Astrocyte (in vitro differentiated cells and primary cell): ENCODE data around the gene TM9SF4.

Experiments
- EZH2 ChIP-seq: IDR thresholded peaks from 2 replicates; pipeline ENCODE4 v1.6.1; 2012; ENCODE audit warnings: mild to moderate bottlenecking, low read length, inconsistent platforms; ENCODE audit not compliant: insufficient read depth
- TF ChIP-seq, protein P1 (sequence below): IDR thresholded peaks from 2 replicates; pipeline ENCODE4 v1.5.1; 2011; ENCODE audit warnings: low read depth, mild to moderate bottlenecking, inconsistent platforms, low read length, moderate library complexity; ENCODE audit not compliant: insufficient read depth

DNA sequence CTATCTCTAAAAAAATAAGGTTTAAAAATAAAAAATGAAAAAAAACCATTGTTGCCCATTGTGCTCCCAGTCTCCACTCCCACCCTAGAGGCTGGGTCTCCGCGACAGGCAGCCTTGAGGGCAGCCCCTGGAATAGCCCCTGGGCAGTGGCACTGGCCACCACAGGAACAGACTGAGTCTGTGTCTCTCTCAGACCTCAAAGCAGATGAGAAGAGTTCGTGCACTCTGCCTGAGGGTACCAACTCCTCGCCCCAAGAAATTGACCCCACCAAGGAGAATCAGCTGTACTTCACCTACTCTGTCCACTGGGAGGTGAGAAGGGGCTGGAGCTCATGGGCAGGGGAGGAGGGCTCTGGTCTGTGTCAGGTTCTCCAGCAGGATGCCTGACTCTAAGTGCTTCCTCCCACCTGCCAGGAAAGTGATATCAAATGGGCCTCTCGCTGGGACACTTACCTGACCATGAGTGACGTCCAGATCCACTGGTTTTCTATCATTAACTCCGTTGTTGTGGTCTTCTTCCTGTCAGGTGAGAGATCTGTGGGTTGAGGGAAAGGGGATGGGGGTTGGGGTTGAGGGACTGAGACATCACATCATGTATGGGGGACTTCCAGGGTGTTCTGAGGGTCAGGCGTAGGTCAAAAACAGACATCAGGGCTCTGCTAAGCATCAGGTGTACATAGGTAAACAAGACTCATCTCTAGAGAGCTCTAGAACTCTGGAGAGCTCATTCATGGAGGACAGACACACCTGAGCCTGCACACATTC, 35.6 kb downstream of the TM9SF4 start:
- no peak for TF ChIP-seq EZH2
- TF ChIP-seq, protein P1, sequence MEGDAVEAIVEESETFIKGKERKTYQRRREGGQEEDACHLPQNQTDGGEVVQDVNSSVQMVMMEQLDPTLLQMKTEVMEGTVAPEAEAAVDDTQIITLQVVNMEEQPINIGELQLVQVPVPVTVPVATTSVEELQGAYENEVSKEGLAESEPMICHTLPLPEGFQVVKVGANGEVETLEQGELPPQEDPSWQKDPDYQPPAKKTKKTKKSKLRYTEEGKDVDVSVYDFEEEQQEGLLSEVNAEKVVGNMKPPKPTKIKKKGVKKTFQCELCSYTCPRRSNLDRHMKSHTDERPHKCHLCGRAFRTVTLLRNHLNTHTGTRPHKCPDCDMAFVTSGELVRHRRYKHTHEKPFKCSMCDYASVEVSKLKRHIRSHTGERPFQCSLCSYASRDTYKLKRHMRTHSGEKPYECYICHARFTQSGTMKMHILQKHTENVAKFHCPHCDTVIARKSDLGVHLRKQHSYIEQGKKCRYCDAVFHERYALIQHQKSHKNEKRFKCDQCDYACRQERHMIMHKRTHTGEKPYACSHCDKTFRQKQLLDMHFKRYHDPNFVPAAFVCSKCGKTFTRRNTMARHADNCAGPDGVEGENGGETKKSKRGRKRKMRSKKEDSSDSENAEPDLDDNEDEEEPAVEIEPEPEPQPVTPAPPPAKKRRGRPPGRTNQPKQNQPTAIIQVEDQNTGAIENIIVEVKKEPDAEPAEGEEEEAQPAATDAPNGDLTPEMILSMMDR: no peak
